Measurements from ENCODE around the gene TLE3.

TLE3 gene

GRCh38 chr15:70051948-70052633 lies 45.6 kb downstream of the TLE3 start:
- in situ Hi-C loops (cut with MboI; ENCODE audit: low sequenced_read_pairs), result no loop called here

DNA sequence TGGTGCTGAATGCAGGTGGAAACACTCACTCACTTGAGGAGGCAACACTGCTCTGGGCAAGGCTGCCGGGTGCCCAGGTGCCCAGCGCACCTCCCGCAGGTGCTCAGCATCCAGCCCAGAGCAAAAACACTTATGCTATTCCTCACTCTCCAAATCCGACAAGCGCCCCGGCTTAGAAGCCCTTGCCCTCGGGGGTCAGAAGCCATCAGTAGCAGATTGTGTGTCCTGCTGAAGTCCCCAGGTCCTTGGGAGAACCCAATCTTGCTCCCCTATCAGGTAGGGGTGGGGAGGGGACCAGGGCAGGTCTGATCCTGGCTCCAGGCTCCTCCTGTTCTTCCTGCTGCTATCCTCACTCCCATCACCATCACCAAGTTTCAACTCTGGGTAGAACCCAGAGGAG lies 46.7 kb downstream of the TLE3 start:
- in situ Hi-C loops (cut with MboI; ENCODE audit: low sequenced_read_pairs), result no loop called here

DNA sequence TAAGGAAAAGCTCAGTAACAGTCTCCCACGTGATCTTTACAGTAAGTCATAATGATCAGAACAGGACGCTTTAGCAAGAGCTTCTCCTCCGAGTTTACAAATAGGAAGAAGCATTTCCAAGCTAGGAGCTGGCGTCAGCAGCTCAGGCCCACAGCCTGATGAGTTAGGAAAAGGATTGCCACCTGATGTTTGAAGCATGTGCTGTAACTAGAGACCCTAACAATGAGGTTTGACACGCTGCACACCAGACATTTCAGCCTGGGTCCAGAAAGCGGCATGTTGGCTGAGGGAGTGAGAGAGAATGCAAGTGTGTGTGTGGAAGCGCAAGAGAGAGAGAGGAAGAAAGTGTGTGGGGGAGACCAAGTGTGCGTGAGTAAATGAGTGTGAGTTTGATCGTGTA lies 47.3 kb downstream of the TLE3 start:
- in situ Hi-C loops (cut with MboI; ENCODE audit: low sequenced_read_pairs), result no loop called here

DNA sequence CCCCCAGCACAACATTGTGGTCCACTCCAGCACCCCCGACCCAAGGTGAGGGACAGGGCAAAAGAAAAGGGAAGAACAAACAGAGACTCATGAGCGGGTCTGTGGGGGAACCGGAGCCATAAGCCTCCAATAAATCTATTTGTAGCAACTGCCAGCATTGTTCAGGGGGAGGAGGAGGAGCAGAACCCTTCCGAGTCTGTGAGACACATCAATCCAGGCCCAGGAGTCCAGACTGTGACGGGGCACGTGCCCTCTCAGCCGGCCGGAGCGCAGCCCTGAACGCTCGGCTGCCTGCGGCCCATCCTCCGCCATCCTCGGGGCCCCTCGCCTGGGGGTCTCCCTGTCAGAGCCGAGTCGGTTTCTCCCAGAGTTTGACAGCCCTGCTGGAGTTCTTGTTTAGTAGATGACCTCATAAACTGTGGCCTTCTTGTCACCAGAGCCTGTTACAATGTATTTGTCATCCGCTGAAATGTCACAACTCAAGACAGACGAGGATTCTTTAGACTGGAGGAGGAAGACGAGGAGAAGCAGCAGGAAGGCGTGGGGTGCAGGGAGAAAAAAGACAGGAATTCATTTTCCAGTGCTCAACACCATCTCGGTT lies 47.9 kb downstream of the TLE3 start:
- in situ Hi-C loops (cut with MboI; ENCODE audit: low sequenced_read_pairs), result no loop called here

DNA sequence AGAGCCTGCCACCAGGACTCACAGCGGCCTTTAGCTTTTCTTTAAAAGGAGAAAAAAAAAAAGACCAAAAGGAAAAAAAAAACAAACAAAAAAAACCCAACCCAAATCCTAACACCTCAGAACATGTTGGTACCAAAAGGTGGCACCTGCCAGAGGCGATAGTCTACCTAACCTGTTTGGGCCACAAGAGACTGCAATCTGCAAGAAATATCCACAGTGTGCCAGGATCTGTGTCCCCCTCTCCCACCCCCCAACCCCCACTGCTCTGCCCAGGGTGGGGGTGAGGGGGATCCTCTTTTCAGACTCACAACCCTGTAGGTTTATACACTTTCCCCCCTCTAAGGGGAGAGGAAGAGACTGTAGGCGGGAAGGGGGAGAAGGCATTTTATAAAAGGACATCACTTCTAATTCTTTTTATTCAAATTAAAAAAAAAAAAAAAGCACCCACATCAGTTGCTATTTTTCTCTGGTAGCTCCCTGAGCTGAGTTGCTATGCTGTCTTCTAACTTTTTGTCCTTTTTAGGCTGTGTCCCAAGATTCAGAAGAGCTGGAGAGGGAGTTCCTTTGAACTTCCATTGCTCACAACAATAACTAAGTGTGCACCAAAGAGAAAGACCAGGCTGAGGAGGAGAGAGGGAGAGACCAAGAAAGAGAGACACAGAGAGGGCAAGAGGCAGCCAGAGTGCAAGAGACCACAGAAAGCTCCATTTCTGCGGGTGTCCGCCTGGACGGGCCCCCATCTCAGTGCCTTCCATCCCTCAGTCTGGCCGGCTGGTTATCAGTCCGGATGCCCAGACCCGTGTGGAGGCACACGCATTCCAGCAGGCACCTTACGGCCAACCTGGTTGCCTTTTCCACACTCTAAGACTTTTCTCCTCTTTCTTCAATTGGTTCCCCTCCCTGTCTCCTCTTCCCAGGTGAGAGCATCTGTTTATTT lies 48.9 kb downstream of the TLE3 start:
- in situ Hi-C loops (cut with MboI; ENCODE audit: low sequenced_read_pairs), result no loop called here

GRCh38 chr15:70048198-70048565 lies 49.5 kb downstream of the TLE3 start:
- in situ Hi-C loops (cut with MboI; ENCODE audit: low sequenced_read_pairs), result no loop called here

- in situ Hi-C loops (cut with MboI; ENCODE audit: low sequenced_read_pairs), result no loop called here
These were observed 50.1 kb downstream of the TLE3 start for GRCh38 chr15:70047386-70048197.

- in situ Hi-C loops (cut with MboI; ENCODE audit: low sequenced_read_pairs), result no loop called here
These were observed 50.9 kb downstream of the TLE3 start for GRCh38 chr15:70046679-70047369.

GRCh38 chr15:70045045-70045444 lies 52.7 kb downstream of the TLE3 start:
- in situ Hi-C loops (cut with MboI; ENCODE audit: low sequenced_read_pairs), result no loop called here

DNA sequence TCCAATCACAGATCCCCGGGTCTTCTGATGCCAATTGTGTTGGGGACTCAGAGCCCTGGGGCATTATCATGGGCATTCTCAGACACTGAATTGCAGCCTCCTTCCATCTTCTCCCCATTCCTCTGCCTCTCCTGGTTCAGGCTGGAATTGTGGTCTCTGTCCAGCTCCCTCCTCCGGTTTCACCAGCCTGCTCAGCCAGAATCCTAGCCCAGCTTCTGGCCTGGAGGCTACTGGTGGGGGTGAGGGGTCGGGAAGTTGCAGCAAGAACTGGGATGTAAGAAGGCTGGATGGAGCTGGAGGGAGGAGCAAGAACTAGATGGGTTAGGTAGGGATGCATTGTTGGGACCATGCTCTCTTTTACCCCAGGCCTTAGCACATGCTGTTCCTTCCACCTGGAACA lies 53.5 kb downstream of the TLE3 start:
- in situ Hi-C loops (cut with MboI; ENCODE audit: low sequenced_read_pairs), result no loop called here

GRCh38 chr15:70043590-70043989 lies 54.1 kb downstream of the TLE3 start:
- in situ Hi-C loops (cut with MboI; ENCODE audit: low sequenced_read_pairs), result no loop called here

- in situ Hi-C loops (cut with MboI; ENCODE audit: low sequenced_read_pairs), result no loop called here
These were observed 55.0 kb downstream of the TLE3 start for GRCh38 chr15:70042553-70043214.

DNA sequence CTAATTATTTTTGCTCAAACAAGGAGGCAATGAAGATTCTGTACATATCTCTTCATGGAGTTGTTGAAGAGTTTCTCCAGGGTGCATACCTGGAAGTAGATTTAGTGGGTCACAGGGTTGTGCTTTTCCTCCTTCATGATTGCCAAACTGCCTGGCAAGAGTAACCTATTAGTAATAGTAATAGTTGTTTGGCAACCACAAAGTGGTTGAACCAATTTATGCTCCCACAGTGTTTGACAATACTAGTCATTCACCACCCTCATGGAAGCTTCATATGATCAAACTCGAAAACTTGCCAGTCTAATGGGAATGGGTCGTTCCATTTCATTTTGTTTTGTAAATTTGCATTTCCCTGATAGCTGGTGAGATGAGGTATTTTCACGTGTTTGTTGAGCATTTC lies 57.8 kb downstream of the TLE3 start:
- in situ Hi-C loops (cut with MboI; ENCODE audit: low sequenced_read_pairs), result no loop called here

DNA sequence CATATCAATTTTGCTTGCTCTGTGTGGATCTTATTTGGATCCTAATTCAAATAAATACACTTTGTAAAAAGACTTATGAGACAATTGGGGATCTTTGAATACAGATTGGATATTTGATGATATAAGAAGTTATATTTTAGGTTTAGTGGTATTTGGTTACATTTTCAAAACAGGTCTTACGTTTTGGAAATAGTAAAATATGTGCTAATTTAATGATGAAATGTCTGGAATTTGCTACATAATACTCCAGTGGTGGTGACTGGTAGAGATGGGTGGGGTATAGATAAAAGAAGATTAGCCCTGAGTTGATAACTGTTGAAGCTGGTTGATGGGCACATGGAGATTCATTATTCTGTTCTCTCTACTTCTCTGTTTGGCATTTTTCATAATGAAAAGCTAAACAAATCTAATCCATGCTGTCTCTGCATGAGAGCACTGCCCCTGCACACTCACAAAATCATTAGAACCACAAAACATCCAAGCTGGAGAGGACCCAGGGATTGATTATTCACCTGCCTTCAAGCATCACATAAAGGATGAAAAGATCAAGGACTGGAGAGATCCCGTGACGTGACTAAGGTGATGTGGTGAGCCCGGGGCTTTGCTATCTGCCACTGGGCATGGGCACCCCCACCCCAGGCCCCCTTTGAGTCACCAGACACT lies 58.9 kb downstream of the TLE3 start:
- in situ Hi-C loops (cut with MboI; ENCODE audit: low sequenced_read_pairs), result no loop called here

DNA sequence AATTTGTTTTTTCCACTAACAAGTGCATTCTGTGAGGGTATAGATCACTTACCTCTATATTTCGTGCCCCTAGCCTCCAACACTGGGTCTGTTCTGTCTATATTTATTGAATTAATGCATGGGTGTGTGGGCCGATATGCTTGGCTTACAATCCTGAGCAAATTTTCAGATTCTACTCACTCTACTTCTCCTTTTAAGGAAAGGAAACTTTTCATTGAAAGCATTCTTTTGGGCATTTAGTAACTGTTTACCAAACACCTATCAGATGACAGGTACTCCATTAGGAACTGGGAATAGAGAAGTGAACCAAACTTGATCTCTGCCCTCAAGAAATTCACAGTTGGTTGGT lies 60.5 kb downstream of the TLE3 start:
- in situ Hi-C loops (cut with MboI; ENCODE audit: low sequenced_read_pairs), result no loop called here

DNA sequence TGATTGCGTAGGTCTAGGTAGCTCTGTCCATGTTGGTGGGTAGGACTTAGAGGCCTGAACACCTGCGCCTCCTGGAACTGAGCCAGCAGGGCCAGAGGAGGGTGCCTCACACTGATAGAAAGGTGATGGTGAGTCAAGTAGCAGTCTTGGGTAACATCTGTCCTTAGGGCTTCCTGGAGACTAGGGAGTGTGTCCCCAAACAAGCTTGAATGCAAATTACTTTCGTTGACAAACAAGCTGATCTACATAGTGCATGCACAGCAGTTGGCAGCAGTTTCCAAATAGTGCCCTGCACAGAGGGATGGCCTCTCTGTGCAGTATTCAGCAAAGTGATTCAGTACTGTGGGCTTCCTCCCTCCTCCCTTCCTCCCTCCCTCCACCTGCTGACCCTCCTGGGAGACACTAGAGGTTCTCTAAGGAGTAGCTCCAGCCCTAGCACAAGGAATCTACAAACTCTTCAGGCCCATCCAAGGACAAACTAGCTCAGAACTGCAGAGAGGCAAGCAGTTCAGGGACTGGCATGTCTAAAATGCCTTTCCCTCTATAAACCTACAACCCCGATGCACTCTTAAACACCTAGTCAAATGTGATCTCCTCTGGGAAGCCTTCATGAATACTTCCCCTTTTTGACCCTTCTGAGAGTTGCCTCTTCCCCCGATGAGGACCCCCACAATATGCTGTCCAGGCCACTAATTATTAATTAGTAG lies 61.0 kb downstream of the TLE3 start:
- in situ Hi-C loops (cut with MboI; ENCODE audit: low sequenced_read_pairs), result no loop called here

- in situ Hi-C loops (cut with MboI; ENCODE audit: low sequenced_read_pairs), result no loop called here
These were observed 62.0 kb downstream of the TLE3 start for GRCh38 chr15:70035719-70036077.

GRCh38 chr15:70035051-70035718 lies 62.5 kb downstream of the TLE3 start:
- in situ Hi-C loops (cut with MboI; ENCODE audit: low sequenced_read_pairs), result no loop called here
